SIG-M5 treated with dmso at 0.1 percent for 504 hours (cell line): ENCODE measurements around the gene CASQ2.

Source experiments
- DNase-seq: peaks from one replicate; lab custom pipeline; 2025; ENCODE audit not compliant: unreplicated experiment; lab: John Stamatoyannopoulos, UW

Gene CASQ2

GRCh38 chr1:115668579-115668978, 99.9 kb downstream of the CASQ2 start:
- DNase-seq, result no peak

- no peak for DNase-seq
These were observed 101.8 kb downstream of the CASQ2 start for GRCh38 chr1:115666702-115667101.

GRCh38 chr1:115666206-115666605, 102.3 kb downstream of the CASQ2 start:
- no peak for DNase-seq

- DNase-seq, result no peak
These were observed 103.0 kb downstream of the CASQ2 start for GRCh38 chr1:115665319-115666096.

GRCh38 chr1:115661157-115661556, 107.4 kb downstream of the CASQ2 start:
- no peak for DNase-seq

GRCh38 chr1:115660151-115660550, 108.4 kb downstream of the CASQ2 start:
- DNase-seq, result no peak

GRCh38 chr1:115658646-115659045, 109.9 kb downstream of the CASQ2 start:
- no peak for DNase-seq

- DNase-seq, result no peak
These were observed 111.9 kb downstream of the CASQ2 start for GRCh38 chr1:115656461-115657077.

- no peak for DNase-seq
These were observed 112.6 kb downstream of the CASQ2 start for GRCh38 chr1:115655916-115656315.

GRCh38 chr1:115655306-115655663, 113.2 kb downstream of the CASQ2 start:
- DNase-seq, result no peak

- no peak for DNase-seq
These were observed 113.7 kb downstream of the CASQ2 start for GRCh38 chr1:115654663-115655305.

- no peak for DNase-seq
These were observed 114.4 kb downstream of the CASQ2 start for GRCh38 chr1:115654125-115654524.

- no peak for DNase-seq
These were observed 116.2 kb downstream of the CASQ2 start for GRCh38 chr1:115652236-115652788.

GRCh38 chr1:115651391-115651790, 117.1 kb downstream of the CASQ2 start:
- DNase-seq, result no peak

GRCh38 chr1:115650961-115651360, 117.6 kb downstream of the CASQ2 start:
- no peak for DNase-seq
